ENCODE measurements around the gene SPATA21. TPM values are rescaled to one million over a fixed set of nuclear protein-coding genes. Genes with fewer than 3 reads are reported as not detected.

Gene SPATA21
- total RNA-seq, 4 donors from 2014 or later: not detected

GRCh38 chr1:16464917-16465625 lies 27.8 kb upstream of the SPATA21 start:
- Histone ChIP-seq H3K27ac (no peak overlapping the region), H3K36me3 (no peaks in the 10 kb centered on the region), H3K27me3 (no peaks in the 10 kb centered on the region), H3K4me1 (no peaks in the 10 kb centered on the region), H3K9me3 (no peaks in the 10 kb centered on the region), H3K4me3 (no peak overlapping the region)
- WGBS, 2 donors (ENCODE audit: low coverage in 1 of 2): 93% methylated on average over 21 of the region's 21 CpGs; no CpG with 5 or more reads in 1 of the 2 donors
- DNase-seq: no peak
- in situ Hi-C loops (cut with MboI; ENCODE audit: low pct_ligation_motif_present in 1 of 4, low pct_unique_long_range_greater_than_20kb in 1 of 4, low sequenced_read_pairs in 3 of 4): no loop called here
- no peak for TF ChIP-seq CTCF (IDR thresholded peaks at IDR 0.05)
- TF ChIP-seq POLR2AphosphoS5 (IDR thresholded peaks at IDR 0.05): no peak
- no peak for TF ChIP-seq POLR2A (IDR thresholded peaks at IDR 0.05)
- no peak for TF ChIP-seq EP300 (IDR thresholded peaks at IDR 0.05; ENCODE audit: low read depth)
- intact Hi-C loops (cut with DNase I; ENCODE audit: low total_unique reads): no loop called here

- Histone ChIP-seq H3K27me3 (no peaks in the 10 kb centered on the region), H3K9me3 (no peaks in the 10 kb centered on the region), H3K27ac (no peak overlapping the region), H3K36me3 (peaks cover 0 to 17% (median 8%) of the 10 kb centered on the region in 4 donors), H3K4me1 (no peaks in the 10 kb centered on the region), H3K4me3 (no peak overlapping the region)
- intact Hi-C loops (cut with DNase I; ENCODE audit: low total_unique reads) (no loop called here), in situ Hi-C loops (cut with MboI; ENCODE audit: low pct_ligation_motif_present in 1 of 4, low pct_unique_long_range_greater_than_20kb in 1 of 4, low sequenced_read_pairs in 3 of 4) (no loop called here)
- DNase-seq: no peak
- WGBS, 2 donors (ENCODE audit: low coverage in 1 of 2): 92 to 100% methylated on average over 3 to 7 of the region's 7 CpGs
- TF ChIP-seq POLR2AphosphoS5 (IDR thresholded peaks at IDR 0.05) (no peak), EP300 (IDR thresholded peaks at IDR 0.05; ENCODE audit: low read depth) (no peak), POLR2A (IDR thresholded peaks at IDR 0.05) (no peak), CTCF (IDR thresholded peaks at IDR 0.05) (no peak)
Observed at GRCh38 chr1:16462773-16463330, 25.6 kb upstream of the SPATA21 start.

GRCh38 chr1:16461681-16462080 lies 24.5 kb upstream of the SPATA21 start:
- H3K27me3 ChIP-seq: no peaks in the 10 kb centered on the region
- peaks cover 0 to 5% (median 0%) of the 10 kb centered on the region in 4 donors for H3K4me1 ChIP-seq
- no peak overlapping the region for H3K4me3 ChIP-seq
- H3K9me3 ChIP-seq: no peaks in the 10 kb centered on the region
- intact Hi-C loops (cut with DNase I; ENCODE audit: low total_unique reads): no loop called here
- peaks cover 0 to 24% (median 9%) of the 10 kb centered on the region in 4 donors for H3K36me3 ChIP-seq
- TF ChIP-seq POLR2A (IDR thresholded peaks at IDR 0.05) (no peak), EP300 (IDR thresholded peaks at IDR 0.05; ENCODE audit: low read depth) (no peak), CTCF (IDR thresholded peaks at IDR 0.05) (no peak), POLR2AphosphoS5 (IDR thresholded peaks at IDR 0.05) (no peak)
- no peak for DNase-seq
- 90% methylated on average over 3 of the region's 3 CpGs; no CpG with 5 or more reads in 1 of the 2 donors for WGBS, 2 donors (ENCODE audit: low coverage in 1 of 2)
- H3K27ac ChIP-seq: no peak overlapping the region
- in situ Hi-C loops (cut with MboI; ENCODE audit: low pct_ligation_motif_present in 1 of 4, low pct_unique_long_range_greater_than_20kb in 1 of 4, low sequenced_read_pairs in 3 of 4): no loop called here

GRCh38 chr1:16459352-16459925 lies 22.2 kb upstream of the SPATA21 start:
- intact Hi-C loops (cut with DNase I; ENCODE audit: low total_unique reads): no loop called here
- Histone ChIP-seq H3K4me1 (peaks cover 0 to 5% (median 0%) of the 10 kb centered on the region in 4 donors), H3K27me3 (no peaks in the 10 kb centered on the region), H3K36me3 (peaks cover 0 to 41% (median 10%) of the 10 kb centered on the region in 4 donors), H3K27ac (no peak overlapping the region), H3K9me3 (no peaks in the 10 kb centered on the region), H3K4me3 (no peak overlapping the region)
- DNase-seq: no peak
- TF ChIP-seq EP300 (IDR thresholded peaks at IDR 0.05; ENCODE audit: low read depth): no peak
- no peak for TF ChIP-seq POLR2AphosphoS5 (IDR thresholded peaks at IDR 0.05)
- no peak for TF ChIP-seq CTCF (IDR thresholded peaks at IDR 0.05)
- TF ChIP-seq POLR2A (IDR thresholded peaks at IDR 0.05): no peak
- in situ Hi-C loops (cut with MboI; ENCODE audit: low pct_ligation_motif_present in 1 of 4, low pct_unique_long_range_greater_than_20kb in 1 of 4, low sequenced_read_pairs in 3 of 4): no loop called here
- WGBS, 2 donors (ENCODE audit: low coverage in 1 of 2): 87 to 89% methylated on average over 5 to 6 of the region's 6 CpGs

Data from transverse colon (tissue), 4 donors.